ENCODE results near the gene OTC. TPM values are rescaled to one million over a fixed set of nuclear protein-coding genes. Genes with fewer than 3 reads are reported as not detected.

Gene OTC
- total RNA-seq: not detected

DNA sequence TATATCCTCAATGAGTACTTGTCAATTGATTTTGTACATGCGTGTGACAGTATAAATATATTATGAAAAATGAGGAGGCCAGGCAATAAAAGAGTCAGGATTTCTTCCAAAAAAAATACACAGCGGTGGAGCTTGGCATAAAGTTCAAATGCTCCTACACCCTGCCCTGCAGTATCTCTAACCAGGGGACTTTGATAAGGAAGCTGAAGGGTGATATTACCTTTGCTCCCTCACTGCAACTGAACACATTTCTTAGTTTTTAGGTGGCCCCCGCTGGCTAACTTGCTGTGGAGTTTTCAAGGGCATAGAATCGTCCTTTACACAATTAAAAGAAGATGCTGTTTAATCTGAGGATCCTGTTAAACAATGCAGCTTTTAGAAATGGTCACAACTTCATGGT is at the start of gene OTC:
Gene OTC, plus strand, starts transcription at position 243 of the 400 bp plus-strand sequence. Its CDS starts 93 bp downstream, at position 336.
- Mint-ChIP-seq H3K36me3 (ENCODE audit: low read depth) (no peaks in the 10 kb centered on the region), H3K27me3 (peaks cover 3% of the 10 kb centered on the region), H3K4me1 (no peaks in the 10 kb centered on the region), H3K4me3 (no peak within 1 kb of the TSS), H3K27ac (no peak within 1 kb of the TSS), H3K9me3 (no peaks in the 10 kb centered on the region)
- CTCF ChIA-PET: no interaction called here
- POLR2A ChIA-PET: no interaction called here
- no peak for DNase-seq

DNA sequence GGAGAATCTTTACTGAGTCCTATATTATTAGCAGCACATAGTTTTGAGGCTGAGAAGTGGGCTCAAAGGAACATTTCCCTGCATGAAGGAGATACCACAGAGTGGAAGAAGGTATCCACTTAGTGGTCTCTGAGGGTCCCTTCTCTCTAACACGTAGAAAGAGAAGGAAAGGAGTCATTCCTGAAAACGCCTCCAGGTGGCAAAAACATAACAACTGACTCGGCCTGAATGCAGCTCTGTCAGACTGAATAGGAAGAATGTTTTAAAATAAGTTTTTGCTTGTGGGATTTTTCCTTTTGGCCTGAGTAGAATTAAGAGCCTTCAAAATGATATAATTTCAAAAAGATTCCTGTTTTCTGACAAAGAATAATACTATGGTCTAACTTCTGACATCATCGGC is 48.4 kb upstream of the OTC start:
- Mint-ChIP-seq H3K9me3 (no peaks in the 10 kb centered on the region), H3K27me3 (no peaks in the 10 kb centered on the region), H3K4me1 (no peaks in the 10 kb centered on the region), H3K27ac (no peak overlapping the region), H3K4me3 (no peak overlapping the region), H3K36me3 (ENCODE audit: low read depth) (no peaks in the 10 kb centered on the region)
- CTCF ChIA-PET: interaction anchor here (2.0 kb wide), 1 partner anchor 23 kb away, joined by 10 read pairs; the partner anchor contains the start of gene RPGR
- DNase-seq: no peak
- POLR2A ChIA-PET: no interaction called here

DNA sequence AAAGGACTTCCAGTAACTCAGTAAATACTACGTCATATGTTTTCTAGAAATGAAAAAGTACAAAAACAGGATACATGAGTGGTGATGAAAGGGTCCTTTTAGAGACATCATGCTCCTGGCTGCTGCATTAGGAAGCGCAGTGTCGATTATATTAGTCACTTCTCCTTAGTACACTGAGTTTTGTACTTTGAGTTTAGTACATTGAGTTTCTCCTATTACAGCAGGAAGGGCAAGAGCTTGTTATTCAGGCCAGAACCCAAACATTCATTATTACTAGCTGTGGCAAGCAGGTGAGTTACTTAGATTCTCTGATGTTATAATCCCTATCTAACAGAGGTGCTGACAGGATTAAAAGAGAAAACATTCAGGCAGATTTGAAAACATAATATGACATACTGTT is 46.4 kb upstream of the OTC start:
- Mint-ChIP-seq H3K36me3 (ENCODE audit: low read depth) (no peaks in the 10 kb centered on the region), H3K27me3 (no peaks in the 10 kb centered on the region), H3K9me3 (no peaks in the 10 kb centered on the region), H3K4me3 (no peak overlapping the region), H3K27ac (no peak overlapping the region), H3K4me1 (no peaks in the 10 kb centered on the region)
- POLR2A ChIA-PET: no interaction called here
- CTCF ChIA-PET: no interaction called here
- DNase-seq: no peak

DNA sequence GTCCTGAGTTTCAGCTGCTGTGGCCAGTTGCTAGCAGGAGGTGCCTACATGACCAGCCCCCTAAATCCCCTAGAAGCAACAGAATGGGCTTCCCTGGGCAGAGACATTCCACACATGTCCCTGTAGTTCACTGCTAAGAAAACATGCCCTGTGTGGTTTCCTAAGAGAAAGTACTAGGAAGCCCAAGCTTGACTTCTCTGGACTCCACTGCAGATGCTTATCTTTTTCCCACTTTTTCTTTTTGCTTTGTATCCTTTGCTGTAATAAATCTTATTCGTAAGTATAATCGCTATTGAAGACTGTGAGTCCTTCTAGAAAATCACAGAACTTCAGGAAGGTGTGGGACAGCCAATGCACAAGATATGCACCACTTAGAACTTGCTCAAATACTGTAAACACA is 40.7 kb upstream of the OTC start:
- Mint-ChIP-seq H3K27ac (no peak overlapping the region), H3K36me3 (ENCODE audit: low read depth) (no peaks in the 10 kb centered on the region), H3K9me3 (no peaks in the 10 kb centered on the region), H3K27me3 (no peaks in the 10 kb centered on the region), H3K4me3 (no peak overlapping the region), H3K4me1 (no peaks in the 10 kb centered on the region)
- POLR2A ChIA-PET: no interaction called here
- CTCF ChIA-PET: no interaction called here
- DNase-seq: no peak

DNA sequence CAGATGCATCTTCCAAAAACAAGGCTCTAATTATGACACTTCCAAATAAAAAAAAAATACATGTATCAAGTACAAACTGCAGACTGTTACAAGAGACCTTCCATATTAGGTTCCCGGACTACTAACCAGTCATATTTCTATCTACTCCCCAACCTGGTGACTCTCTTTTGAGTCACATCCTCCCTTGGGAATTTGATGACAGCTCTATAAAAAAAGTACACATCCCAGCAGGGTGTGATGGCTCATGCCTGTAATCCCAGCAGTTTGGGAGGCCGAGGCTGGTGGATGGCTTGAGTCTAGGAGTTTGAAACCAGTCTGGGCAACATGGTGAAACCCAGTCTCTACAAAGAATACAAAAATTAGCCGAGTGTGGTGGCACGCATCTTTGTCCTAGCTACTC is 40.0 kb upstream of the OTC start:
- DNase-seq: no peak
- Mint-ChIP-seq H3K27ac (no peak overlapping the region), H3K27me3 (no peaks in the 10 kb centered on the region), H3K4me1 (no peaks in the 10 kb centered on the region), H3K4me3 (no peak overlapping the region), H3K36me3 (ENCODE audit: low read depth) (no peaks in the 10 kb centered on the region), H3K9me3 (no peaks in the 10 kb centered on the region)
- ChIA-PET CTCF (no interaction called here), POLR2A (no interaction called here)

DNA sequence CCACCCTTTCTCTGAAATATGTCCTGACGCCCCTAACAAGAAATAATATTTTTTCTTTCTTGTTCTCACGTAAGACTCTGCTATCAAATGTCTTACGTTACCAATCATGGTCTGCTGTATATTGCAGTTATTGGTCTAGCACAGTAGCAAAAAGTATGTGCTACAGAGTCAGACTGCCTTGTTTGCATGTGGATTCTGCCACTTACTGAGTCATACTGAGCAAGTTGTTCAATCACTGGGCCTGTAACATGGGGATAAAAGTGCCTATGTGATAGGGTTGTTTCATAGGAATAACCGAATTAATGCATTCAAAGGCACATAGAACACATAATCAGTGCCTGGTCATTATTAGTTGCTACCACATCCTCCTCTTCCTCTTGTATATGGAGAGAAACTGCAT is 39.2 kb upstream of the OTC start:
- POLR2A ChIA-PET: no interaction called here
- H3K27me3 Mint-ChIP-seq: no peaks in the 10 kb centered on the region
- H3K4me3 Mint-ChIP-seq: no peak overlapping the region
- CTCF ChIA-PET: no interaction called here
- no peaks in the 10 kb centered on the region for H3K4me1 Mint-ChIP-seq
- H3K27ac Mint-ChIP-seq: no peak overlapping the region
- H3K36me3 Mint-ChIP-seq (ENCODE audit: low read depth): no peaks in the 10 kb centered on the region
- H3K9me3 Mint-ChIP-seq: no peaks in the 10 kb centered on the region
- DNase-seq: no peak

DNA sequence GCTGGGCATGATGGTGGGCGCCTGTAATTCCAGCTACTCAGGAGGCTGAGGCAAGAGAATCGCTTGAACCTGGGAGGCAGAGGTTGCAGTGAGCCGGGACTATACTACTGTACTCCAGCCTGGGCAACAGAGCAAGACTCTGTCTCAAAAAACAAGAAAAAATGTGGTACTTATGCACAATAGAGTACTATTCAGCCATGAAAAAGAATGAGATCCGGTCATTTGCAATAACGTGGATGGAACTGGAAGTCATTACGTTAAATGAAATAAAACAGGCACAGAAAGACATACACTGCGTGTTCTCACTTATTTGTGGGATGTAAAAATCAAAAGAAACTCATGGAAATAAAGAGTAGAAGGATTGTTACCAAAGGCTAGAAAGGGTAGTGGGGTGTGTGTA is 37.2 kb upstream of the OTC start:
- Mint-ChIP-seq H3K9me3 (no peaks in the 10 kb centered on the region), H3K4me3 (no peak overlapping the region), H3K27me3 (no peaks in the 10 kb centered on the region), H3K36me3 (ENCODE audit: low read depth) (no peaks in the 10 kb centered on the region), H3K27ac (no peak overlapping the region), H3K4me1 (no peaks in the 10 kb centered on the region)
- CTCF ChIA-PET: no interaction called here
- DNase-seq: no peak
- POLR2A ChIA-PET: no interaction called here

DNA sequence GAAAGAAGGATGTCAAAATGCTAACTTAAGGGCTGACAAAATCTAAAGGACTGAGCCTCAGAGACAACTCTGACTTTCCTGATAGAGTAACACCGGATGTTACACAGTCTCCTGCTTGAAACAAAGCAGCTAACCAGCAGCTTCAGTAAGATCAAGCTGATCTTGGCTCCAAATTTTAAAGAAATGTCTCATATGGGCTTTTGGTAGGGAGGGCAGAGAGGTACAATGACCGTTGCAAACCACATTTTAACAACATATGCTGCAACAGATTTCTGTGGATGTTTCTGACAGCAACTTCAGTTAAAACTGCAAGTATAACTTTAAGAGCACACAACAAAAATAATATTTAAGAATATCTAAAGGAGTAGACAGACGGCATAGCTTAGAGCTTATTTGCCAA is 34.2 kb upstream of the OTC start:
- Mint-ChIP-seq H3K27me3 (no peaks in the 10 kb centered on the region), H3K27ac (no peak overlapping the region), H3K36me3 (ENCODE audit: low read depth) (no peaks in the 10 kb centered on the region), H3K4me3 (no peak overlapping the region), H3K9me3 (no peaks in the 10 kb centered on the region), H3K4me1 (no peaks in the 10 kb centered on the region)
- CTCF ChIA-PET: interaction anchor here (0.9 kb wide), 1 partner anchor 9 kb away, joined by 3 read pairs; the partner anchor contains the start of gene RPGR
- DNase-seq: no peak
- POLR2A ChIA-PET: interaction anchor here (1.5 kb wide), 1 partner anchor 9 kb away, joined by 3 read pairs; no protein-coding TSS in a partner anchor

DNA sequence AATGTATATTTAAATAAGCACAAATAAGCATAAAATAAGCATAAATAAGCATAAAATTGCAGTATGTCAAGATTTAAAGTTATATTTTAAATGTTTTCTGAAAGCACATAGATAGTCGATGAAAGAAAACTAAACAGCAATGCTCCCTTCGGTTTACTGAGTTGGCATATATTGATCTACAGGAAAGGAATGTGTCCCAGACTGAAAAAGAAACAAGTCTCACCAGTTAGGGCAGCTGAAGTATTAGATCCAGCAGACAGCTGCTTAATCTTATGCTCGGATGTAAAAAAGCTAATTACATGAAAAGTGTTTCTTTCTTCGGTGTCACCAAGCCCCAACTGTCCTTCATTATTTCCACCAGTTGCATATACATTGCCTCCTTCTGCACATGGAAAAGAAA is 33.8 kb upstream of the OTC start:
- H3K27ac Mint-ChIP-seq: no peak overlapping the region
- no peaks in the 10 kb centered on the region for H3K36me3 Mint-ChIP-seq (ENCODE audit: low read depth)
- CTCF ChIA-PET: interaction anchor here (0.9 kb wide), 1 partner anchor 8 kb away, joined by 3 read pairs; the partner anchor contains the start of gene RPGR
- DNase-seq: no peak
- H3K4me1 Mint-ChIP-seq: no peaks in the 10 kb centered on the region
- H3K27me3 Mint-ChIP-seq: no peaks in the 10 kb centered on the region
- no peak overlapping the region for H3K4me3 Mint-ChIP-seq
- POLR2A ChIA-PET: interaction anchor here (1.5 kb wide), 1 partner anchor 8 kb away, joined by 3 read pairs; no protein-coding TSS in a partner anchor
- H3K9me3 Mint-ChIP-seq: no peaks in the 10 kb centered on the region

DNA sequence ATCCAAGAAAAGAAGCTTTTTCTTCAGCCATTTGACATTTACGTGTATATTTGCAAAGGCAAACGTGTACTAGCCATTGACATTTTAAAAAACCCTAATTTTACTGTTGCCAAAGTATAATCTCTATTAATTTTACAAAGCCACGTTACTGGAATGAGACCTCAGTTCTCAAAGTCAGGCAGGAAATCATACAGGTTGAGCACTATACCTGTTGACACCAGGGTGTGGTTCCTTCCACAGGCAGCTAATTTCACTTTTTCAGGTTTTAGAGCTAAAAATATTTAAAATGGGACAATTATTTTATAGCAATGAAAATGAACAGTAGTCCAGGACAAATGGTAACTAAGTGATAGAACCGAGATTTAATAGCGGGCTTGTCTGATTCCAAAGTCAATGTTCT is 31.6 kb upstream of the OTC start:
- no peaks in the 10 kb centered on the region for H3K36me3 Mint-ChIP-seq (ENCODE audit: low read depth)
- H3K4me3 Mint-ChIP-seq: no peak overlapping the region
- no peaks in the 10 kb centered on the region for H3K27me3 Mint-ChIP-seq
- POLR2A ChIA-PET: no interaction called here
- CTCF ChIA-PET: no interaction called here
- DNase-seq: no peak
- no peak overlapping the region for H3K27ac Mint-ChIP-seq
- no peaks in the 10 kb centered on the region for H3K9me3 Mint-ChIP-seq
- H3K4me1 Mint-ChIP-seq: peaks cover 6% of the 10 kb centered on the region

DNA sequence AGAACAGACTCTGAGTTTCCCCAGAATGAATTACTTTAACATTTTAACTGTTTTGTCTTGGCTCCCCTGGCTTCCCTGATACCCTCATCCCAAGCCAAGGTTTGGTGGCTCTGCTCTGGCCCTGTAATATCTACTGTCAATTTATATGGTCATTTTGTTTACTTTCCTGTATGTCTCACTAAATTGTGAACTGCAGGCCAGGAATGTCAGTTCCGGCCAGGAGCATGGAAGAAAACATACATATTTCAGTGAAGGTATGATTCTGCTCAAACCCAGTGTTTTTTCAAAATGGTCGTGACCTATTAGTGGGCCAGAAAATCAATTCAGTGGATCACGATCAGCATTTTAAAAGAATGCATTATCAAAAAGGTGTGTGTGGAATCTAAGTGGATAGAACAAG is 26.3 kb upstream of the OTC start:
- CTCF ChIA-PET: interaction anchor here (1.5 to 2.1 kb wide), 4 partner anchors 22 to 397 kb away, joined by 3 to 10 read pairs (median 8); no protein-coding TSS in a partner anchor
- Mint-ChIP-seq H3K27ac (no peak overlapping the region), H3K9me3 (no peaks in the 10 kb centered on the region), H3K27me3 (no peaks in the 10 kb centered on the region), H3K4me1 (peaks cover 25% of the 10 kb centered on the region), H3K4me3 (peak overlapping the region; percentile 88), H3K36me3 (ENCODE audit: low read depth) (no peaks in the 10 kb centered on the region)
- no peak for DNase-seq
- POLR2A ChIA-PET: no interaction called here

DNA sequence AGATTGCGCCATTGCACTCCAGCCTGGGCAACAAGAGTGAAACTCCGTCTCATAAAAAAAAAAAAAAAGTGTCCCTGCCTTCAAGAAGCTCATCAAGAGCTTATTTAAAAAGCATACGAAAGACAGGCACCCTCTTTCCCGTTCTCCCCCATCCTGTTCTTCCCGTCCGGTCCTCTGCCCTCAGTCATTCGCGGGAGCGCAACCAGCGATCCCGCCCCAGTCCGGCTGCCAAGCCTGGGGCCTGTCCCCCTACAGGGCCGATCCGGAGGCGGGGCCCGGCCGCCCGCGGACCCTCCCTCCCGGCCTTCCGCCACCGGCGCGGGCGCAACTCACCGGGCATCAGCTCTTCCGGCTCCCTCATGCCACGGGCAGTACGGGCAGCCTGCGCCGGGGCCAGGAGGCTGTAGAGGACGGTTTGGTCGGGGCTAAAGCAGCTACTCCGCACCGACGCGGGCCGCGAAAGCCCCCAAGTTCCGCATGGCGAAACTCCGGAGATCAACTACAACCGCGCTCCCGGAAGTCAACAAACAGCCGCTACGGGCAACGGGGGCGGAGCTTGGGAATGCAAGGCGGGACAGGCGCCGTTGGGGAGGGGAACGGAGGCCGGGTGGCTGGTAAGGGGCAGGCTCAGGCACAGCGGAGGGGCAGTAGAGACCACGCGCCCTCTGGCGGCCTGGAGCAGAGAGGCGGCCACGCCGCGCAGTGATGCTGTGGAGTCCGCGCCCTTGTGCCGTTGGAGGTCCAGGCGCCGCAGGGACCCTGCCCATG is 25.2 kb upstream of the OTC start, which contains the start of gene RPGR:
Gene RPGR, minus strand, starts transcription at position 503 of the 768 bp plus-strand sequence. Its CDS starts 142 bp downstream, at position 361.
- Mint-ChIP-seq H3K27me3 (no peaks in the 10 kb centered on the region), H3K9me3 (no peaks in the 10 kb centered on the region), H3K36me3 (ENCODE audit: low read depth) (no peaks in the 10 kb centered on the region), H3K27ac (peak within 1 kb of the TSS; percentile 82), H3K4me1 (peaks cover 25% of the 10 kb centered on the region), H3K4me3 (peak within 1 kb of the TSS; percentile 88)
- ChIA-PET CTCF (interaction anchor here (0.7 to 2.1 kb wide), 14 partner anchors 9 to 398 kb away, joined by 3 to 18 read pairs (median 4); partner anchors contain the start of gene SRPX), POLR2A (interaction anchor here (0.6 to 1.3 kb wide), 2 partner anchors 9 to 19 kb away, joined by 3 to 4 read pairs; no protein-coding TSS in a partner anchor)
- peak; percentile 92 for DNase-seq

DNA sequence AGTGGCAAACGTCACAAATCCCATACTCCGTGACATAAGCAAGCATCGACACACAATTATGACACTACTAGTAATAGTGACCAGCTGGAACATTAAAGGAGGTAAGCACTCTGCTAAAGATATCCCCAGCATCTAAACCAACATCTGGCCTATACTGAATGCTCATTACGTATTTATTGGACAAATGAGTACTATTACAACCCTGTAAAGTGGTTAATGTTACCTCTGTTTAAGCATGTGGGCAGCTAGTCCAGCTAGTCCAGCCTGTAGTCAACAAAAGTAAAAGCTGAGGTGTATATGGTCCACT is 24.7 kb upstream of the OTC start:
- Mint-ChIP-seq H3K4me3 (peak overlapping the region; percentile 88), H3K4me1 (peaks cover 25% of the 10 kb centered on the region), H3K36me3 (ENCODE audit: low read depth) (no peaks in the 10 kb centered on the region), H3K9me3 (no peaks in the 10 kb centered on the region), H3K27ac (peak overlapping the region; percentile 82), H3K27me3 (no peaks in the 10 kb centered on the region)
- no peak for DNase-seq
- ChIA-PET POLR2A (interaction anchor here (1.3 kb wide), 1 partner anchor 20 kb away, joined by 4 read pairs; no protein-coding TSS in a partner anchor), CTCF (interaction anchor here (0.5 to 2.1 kb wide), 11 partner anchors 11 to 398 kb away, joined by 3 to 18 read pairs (median 5); partner anchors contain the start of gene SRPX)

DNA sequence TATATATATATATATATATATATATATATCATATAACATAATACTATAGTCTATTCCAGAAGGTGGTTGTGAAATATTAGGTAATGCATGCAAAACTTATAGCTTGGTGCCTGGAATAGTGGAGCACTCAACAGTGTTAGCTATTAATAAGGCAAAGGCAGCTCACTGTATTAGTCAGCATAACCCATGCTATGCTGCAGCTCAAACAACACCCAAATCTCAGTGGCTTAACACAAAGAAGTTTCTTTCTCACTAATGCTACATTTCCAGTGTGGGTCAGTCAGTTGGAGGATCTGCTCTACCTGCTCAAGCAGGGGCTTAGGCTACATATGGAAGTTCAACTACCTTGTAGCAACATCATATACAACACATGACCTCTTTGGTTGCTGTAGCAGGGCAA is 19.9 kb upstream of the OTC start:
- DNase-seq: no peak
- no peaks in the 10 kb centered on the region for H3K27me3 Mint-ChIP-seq
- POLR2A ChIA-PET: no interaction called here
- H3K9me3 Mint-ChIP-seq: no peaks in the 10 kb centered on the region
- H3K4me3 Mint-ChIP-seq: no peak overlapping the region
- H3K4me1 Mint-ChIP-seq: peaks cover 13% of the 10 kb centered on the region
- CTCF ChIA-PET: interaction anchor here (1.3 kb wide), 1 partner anchor 113 kb away, joined by 3 read pairs; no protein-coding TSS in a partner anchor
- no peaks in the 10 kb centered on the region for H3K36me3 Mint-ChIP-seq (ENCODE audit: low read depth)
- H3K27ac Mint-ChIP-seq: no peak overlapping the region
